WERI-Rb-1 (cell line): ENCODE data around the gene PRLR.

Experiments used
- DNase-seq: peaks from one replicate; pipeline ENCODE4 v3.0.0-alpha.2; 2020
- H3K27ac ChIP-seq: fragments of 250-450 bp; sonication (Bioruptor Pico); 2 replicates; pipeline ENCODE4 v1.5.1; 2020; ENCODE audit warnings: mild to moderate bottlenecking, moderate library complexity
- H3K27me3 ChIP-seq: fragments of 250-450 bp; sonication (Bioruptor Pico); 2 replicates; pipeline ENCODE4 v1.5.1; 2021; ENCODE audit warnings: mild to moderate bottlenecking, low read depth, moderate library complexity; ENCODE audit not compliant: insufficient read depth, severe bottlenecking
- H3K36me3 ChIP-seq: fragments of 250-450 bp; sonication (Bioruptor Pico); 2 replicates; pipeline ENCODE4 v1.5.1; 2020; ENCODE audit warnings: mild to moderate bottlenecking, moderate library complexity
- H3K4me3 ChIP-seq: 2 replicates; pipeline ENCODE4 v1.5.1; 2011; ENCODE audit warnings: low read depth, mild to moderate bottlenecking, control low read depth, low read length
- H3K9me3 ChIP-seq: fragments of 250-450 bp; sonication (Bioruptor Pico); 2 replicates; pipeline ENCODE4 v1.5.1; 2021; ENCODE audit warnings: mild to moderate bottlenecking, moderate library complexity; ENCODE audit not compliant: severe bottlenecking
- TF ChIP-seq, protein P1 (sequence below): IDR thresholded peaks from 2 replicates; pipeline ENCODE4 v1.5.1; 2011; ENCODE audit warnings: low read depth, mild to moderate bottlenecking, control low read depth, inconsistent platforms, low read length

PRLR gene

DNA sequence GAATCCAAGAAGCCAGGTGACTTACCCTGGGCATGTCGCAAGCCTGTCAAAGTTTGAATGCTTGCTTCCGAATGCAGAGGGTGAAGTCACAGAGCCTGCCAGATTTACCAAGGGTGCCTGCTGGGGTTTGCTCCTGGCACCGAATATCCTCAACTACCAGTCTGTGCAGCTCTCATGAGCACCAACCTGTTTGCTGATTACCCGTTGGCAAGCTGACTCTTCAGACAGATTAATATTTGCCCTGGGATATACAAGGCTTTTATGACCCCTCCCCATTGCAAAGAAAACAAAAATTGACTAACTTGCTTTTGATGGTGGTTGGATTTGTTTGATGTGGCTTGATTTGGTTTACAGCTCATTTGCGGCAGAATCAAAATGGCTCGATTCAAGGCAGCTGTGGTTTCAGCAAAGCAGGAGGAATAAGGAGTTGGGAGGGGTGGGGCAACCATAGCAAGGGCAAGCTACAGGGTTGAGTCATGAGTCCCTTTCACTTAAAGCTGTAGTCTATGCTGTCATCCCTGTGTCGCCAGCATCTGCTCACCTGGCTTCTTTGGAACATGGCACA, 100.3 kb downstream of the PRLR start:
- Histone ChIP-seq H3K27me3 (peaks cover 91% of the 10 kb centered on the region), H3K9me3 (peaks cover 3% of the 10 kb centered on the region), H3K36me3 (no peaks in the 10 kb centered on the region), H3K27ac (no peak overlapping the region), H3K4me3 (no peak overlapping the region)
- no peak for DNase-seq
- TF ChIP-seq, protein P1, sequence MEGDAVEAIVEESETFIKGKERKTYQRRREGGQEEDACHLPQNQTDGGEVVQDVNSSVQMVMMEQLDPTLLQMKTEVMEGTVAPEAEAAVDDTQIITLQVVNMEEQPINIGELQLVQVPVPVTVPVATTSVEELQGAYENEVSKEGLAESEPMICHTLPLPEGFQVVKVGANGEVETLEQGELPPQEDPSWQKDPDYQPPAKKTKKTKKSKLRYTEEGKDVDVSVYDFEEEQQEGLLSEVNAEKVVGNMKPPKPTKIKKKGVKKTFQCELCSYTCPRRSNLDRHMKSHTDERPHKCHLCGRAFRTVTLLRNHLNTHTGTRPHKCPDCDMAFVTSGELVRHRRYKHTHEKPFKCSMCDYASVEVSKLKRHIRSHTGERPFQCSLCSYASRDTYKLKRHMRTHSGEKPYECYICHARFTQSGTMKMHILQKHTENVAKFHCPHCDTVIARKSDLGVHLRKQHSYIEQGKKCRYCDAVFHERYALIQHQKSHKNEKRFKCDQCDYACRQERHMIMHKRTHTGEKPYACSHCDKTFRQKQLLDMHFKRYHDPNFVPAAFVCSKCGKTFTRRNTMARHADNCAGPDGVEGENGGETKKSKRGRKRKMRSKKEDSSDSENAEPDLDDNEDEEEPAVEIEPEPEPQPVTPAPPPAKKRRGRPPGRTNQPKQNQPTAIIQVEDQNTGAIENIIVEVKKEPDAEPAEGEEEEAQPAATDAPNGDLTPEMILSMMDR, result no peak

DNA sequence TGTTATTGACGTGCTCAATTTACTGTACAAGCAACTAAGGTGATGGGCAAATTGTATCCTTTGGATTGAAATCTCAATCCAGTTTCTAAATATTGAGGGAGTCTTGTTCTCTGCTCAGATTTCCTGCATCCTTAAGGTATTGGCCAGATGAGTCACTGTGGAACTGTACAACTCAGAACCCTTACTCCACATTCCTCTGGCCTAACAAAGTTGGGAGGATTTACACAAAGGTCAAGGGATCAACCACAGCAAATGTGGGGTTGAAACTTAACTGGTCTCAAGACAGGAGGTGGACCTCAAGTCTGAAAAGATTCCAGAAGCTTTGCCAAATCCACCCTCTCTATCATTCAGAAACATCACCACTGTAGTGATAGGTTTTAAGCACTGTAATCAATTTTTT, 101.0 kb downstream of the PRLR start:
- no peak for DNase-seq
- Histone ChIP-seq H3K27ac (no peak overlapping the region), H3K9me3 (peaks cover 3% of the 10 kb centered on the region), H3K27me3 (peaks cover 92% of the 10 kb centered on the region), H3K36me3 (no peaks in the 10 kb centered on the region), H3K4me3 (no peak overlapping the region)
- TF ChIP-seq, protein P1, result no peak

DNA sequence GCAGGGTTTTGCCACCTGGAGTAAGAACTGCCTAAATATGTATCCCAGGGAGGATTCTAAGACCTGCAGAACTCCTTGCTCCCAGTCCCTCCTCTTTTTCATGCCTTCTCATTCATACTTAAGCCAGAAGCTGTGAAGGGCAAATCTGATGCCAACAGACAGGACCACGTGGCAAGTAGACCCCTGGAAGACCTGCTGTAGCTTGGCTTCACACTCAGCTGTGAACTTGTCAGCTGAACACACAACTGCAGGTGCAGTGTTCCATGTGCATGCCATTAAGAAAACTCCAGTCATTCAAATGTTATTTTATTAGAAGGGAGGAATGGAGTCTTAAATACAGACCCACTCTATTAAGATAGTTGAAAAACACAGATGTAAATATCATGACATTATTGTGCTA, 103.3 kb downstream of the PRLR start:
- H3K4me3 ChIP-seq, result no peak overlapping the region
- DNase-seq, result no peak
- no peak overlapping the region for H3K27ac ChIP-seq
- peaks cover 96% of the 10 kb centered on the region for H3K27me3 ChIP-seq
- H3K9me3 ChIP-seq, result peaks cover 3% of the 10 kb centered on the region
- TF ChIP-seq, protein P1, result no peak
- H3K36me3 ChIP-seq, result no peaks in the 10 kb centered on the region

DNA sequence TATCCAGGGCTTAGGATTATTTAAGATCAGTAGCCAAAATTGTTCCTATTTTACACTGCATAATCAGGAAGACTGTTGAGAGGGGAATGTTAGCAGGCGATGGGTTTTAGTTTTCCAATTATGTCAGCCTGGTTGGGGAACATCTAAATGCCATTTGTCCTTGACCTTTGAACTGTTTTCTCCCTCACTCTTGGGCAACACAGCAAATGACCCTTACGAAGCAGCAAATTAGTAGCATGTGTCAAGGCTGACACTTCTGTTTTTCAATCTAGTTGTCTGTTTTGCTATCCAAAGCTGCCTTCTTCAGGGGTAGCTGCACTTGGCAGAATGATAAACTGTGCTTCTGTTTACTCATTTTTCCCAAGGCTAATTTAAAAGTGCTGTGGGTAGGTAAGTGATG, 104.5 kb downstream of the PRLR start:
- Histone ChIP-seq H3K27me3 (peaks cover 94% of the 10 kb centered on the region), H3K27ac (no peak overlapping the region), H3K4me3 (no peak overlapping the region), H3K9me3 (peaks cover 2% of the 10 kb centered on the region), H3K36me3 (no peaks in the 10 kb centered on the region)
- no peak for DNase-seq
- TF ChIP-seq, protein P1, result no peak

DNA sequence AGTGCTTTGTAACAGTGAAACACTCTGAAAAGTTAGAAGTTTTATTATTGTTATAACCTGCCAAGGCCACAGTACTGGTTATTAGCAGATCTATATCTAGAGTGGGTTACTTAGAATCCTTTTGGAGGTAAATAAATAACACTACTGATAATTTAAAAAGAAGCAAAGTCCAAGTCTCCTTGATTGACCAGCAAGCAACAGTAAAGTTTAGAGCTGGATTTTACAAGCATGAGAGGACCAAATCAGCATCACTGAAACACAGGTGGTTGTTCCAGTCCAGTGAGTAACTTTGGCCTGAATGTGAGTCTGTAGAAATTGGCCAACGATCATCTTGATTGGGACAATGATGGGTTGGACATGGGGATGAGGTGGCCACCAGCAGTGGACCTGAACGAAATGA, 105.4 kb downstream of the PRLR start:
- H3K4me3 ChIP-seq, result no peak overlapping the region
- TF ChIP-seq, protein P1, result no peak
- H3K36me3 ChIP-seq, result no peaks in the 10 kb centered on the region

GRCh38 chr5:35122819-35123218, 107.5 kb downstream of the PRLR start:
- no peaks in the 10 kb centered on the region for H3K9me3 ChIP-seq
- H3K4me3 ChIP-seq, result no peak overlapping the region
- TF ChIP-seq, protein P1, result no peak
- DNase-seq, result no peak
- H3K27ac ChIP-seq, result no peak overlapping the region
- H3K36me3 ChIP-seq, result no peaks in the 10 kb centered on the region
- H3K27me3 ChIP-seq, result peaks cover 88% of the 10 kb centered on the region

More for the DNA sequence above, 105.4 kb downstream of the PRLR start:
- Histone ChIP-seq H3K9me3 (no peaks in the 10 kb centered on the region), H3K27ac (no peak overlapping the region), H3K27me3 (peaks cover 94% of the 10 kb centered on the region)
- DNase-seq, result no peak
